Breast epithelium (tissue), 3 donors: ENCODE results near the gene DNAJC22.

Experiments used
- CTCF ChIP-seq, 3 donors: fragments of 450-650 bp; IDR thresholded peaks; one replicate each; pipeline ENCODE4 v1.5.1; 2016 to 2017; ENCODE audit warnings: antibody characterized with exemption in 3 of 3, mild to moderate bottlenecking in 3 of 3, moderate library complexity in 3 of 3
- POLR2A ChIP-seq: fragments of 450-650 bp; IDR thresholded peaks from one replicate; pipeline ENCODE4 v1.6.1; 2016; ENCODE audit warnings: antibody characterized with exemption, mild to moderate bottlenecking, moderate library complexity
- POLR2AphosphoS5 ChIP-seq, 3 donors: sonication (generic); formaldehyde crosslinking; IDR thresholded peaks; one replicate each; pipeline ENCODE4 v1.6.1; 2017; ENCODE audit warnings: antibody characterized with exemption in 3 of 3

GRCh38 chr12:49375406-49375805 is 28.7 kb downstream of the DNAJC22 start:
- TF ChIP-seq CTCF (IDR thresholded peaks at IDR 0.05) (no peak), POLR2A (no peak), POLR2AphosphoS5 (IDR thresholded peaks at IDR 0.05) (no peak)
